Gastroesophageal sphincter (tissue), 4 donors: Measurements from ENCODE around the gene LST1. TPM values are rescaled to one million over a fixed set of nuclear protein-coding genes. Genes with fewer than 3 reads are reported as not detected.
"Not testable (repeated sequence)": the region's sequence is repeated elsewhere in the genome, so short reads cannot be mapped to it uniquely, and the experiment has no call there.

Experiments
- ATAC-seq: fragments of 150-250 bp; one replicate; pipeline ENCODE4 v1.9.1; 2016; ENCODE audit warnings: mild to moderate bottlenecking, moderate library complexity
- H3K27ac ChIP-seq, 4 donors: fragments of 200-600 bp; sonication (generic) in 3 of 4; 1 replicate in 3 of 4; 2 replicates in 1 of 4; pipeline ENCODE4 v1.5.1; 2016 to 2019
- H3K27me3 ChIP-seq: fragments of 200-600 bp; sonication (generic); one replicate; pipeline ENCODE4 v1.5.1; 2019
- H3K36me3 ChIP-seq, 2 donors: fragments of 200-600 bp; sonication (generic); one replicate each; pipeline ENCODE4 v1.5.1; 2019; ENCODE audit warnings: control low read depth in 1 of 2
- H3K4me1 ChIP-seq, 3 donors: fragments of 200-600 bp; sonication (generic); 1 replicate in 2 of 3; 2 replicates in 1 of 3; pipeline ENCODE4 v1.5.1; 2016 to 2019; ENCODE audit warnings: control low read depth in 2 of 3
- H3K4me3 ChIP-seq, 2 donors: fragments of 200-600 bp; sonication (generic); one replicate each; pipeline ENCODE4 v1.5.1; 2019; ENCODE audit warnings: mild to moderate bottlenecking in 1 of 2, moderate library complexity in 1 of 2
- H3K9me3 ChIP-seq, 3 donors: fragments of 200-600 bp; sonication (generic); one replicate each; pipeline ENCODE4 v1.5.1; 2017 to 2019; ENCODE audit warnings: control low read depth in 2 of 3
- EP300 ChIP-seq: sonication (generic); formaldehyde crosslinking; IDR thresholded peaks from one replicate; pipeline ENCODE4 v1.6.1; 2017; ENCODE audit warnings: antibody characterized with exemption, mild to moderate bottlenecking
- POLR2A ChIP-seq, 2 donors: fragments of 450-650 bp; IDR thresholded peaks; one replicate each; pipeline ENCODE4 v1.6.1; 2017; ENCODE audit warnings: antibody characterized with exemption in 2 of 2, mild to moderate bottlenecking in 2 of 2, moderate library complexity in 1 of 2
- POLR2AphosphoS5 ChIP-seq: sonication (generic); formaldehyde crosslinking; IDR thresholded peaks from one replicate; pipeline ENCODE4 v1.6.1; 2017; ENCODE audit warnings: antibody characterized with exemption
- WGBS, 2 donors: methylation state at CpG; one replicate each; pipeline ENCODE4 v1.1.5; 2018; ENCODE audit warnings: low coverage in 1 of 2; 5-methylcytosine and 5-hydroxymethylcytosine counted together
- total RNA-seq, 4 donors: library from RNA; depleted of rRNA; stranded (reverse); fragments of >200 nt; gene quantifications; one replicate each; pipeline ENCODE4 v1.1.0, GENCODE V29; 2016
- TF ChIP-seq, protein P1 (sequence below), 4 experiments: fragments of 200-600 bp in 2 of 4; fragments of 450-650 bp in 2 of 4; sonication (generic) in 1 of 4; IDR thresholded peaks; one replicate each; pipeline ENCODE4 v1.5.1; 2017 to 2019; ENCODE audit warnings: antibody characterized with exemption in 4 of 4, mild to moderate bottlenecking in 2 of 4, moderate library complexity in 2 of 4

LST1 gene
- total RNA-seq, 4 donors from 2014 or later = 1.4 to 7.7 (median 6.9) TPM

GRCh38 chr6:31551371-31551770 is 34.7 kb upstream of the LST1 start:
- 52 to 67% methylated on average over 1 to 5 of the region's 5 CpGs for WGBS, 2 donors
- H3K4me1 ChIP-seq = peaks cover 4 to 38% (median 8%) of the 10 kb centered on the region in 3 donors
- TF ChIP-seq, protein P1, sequence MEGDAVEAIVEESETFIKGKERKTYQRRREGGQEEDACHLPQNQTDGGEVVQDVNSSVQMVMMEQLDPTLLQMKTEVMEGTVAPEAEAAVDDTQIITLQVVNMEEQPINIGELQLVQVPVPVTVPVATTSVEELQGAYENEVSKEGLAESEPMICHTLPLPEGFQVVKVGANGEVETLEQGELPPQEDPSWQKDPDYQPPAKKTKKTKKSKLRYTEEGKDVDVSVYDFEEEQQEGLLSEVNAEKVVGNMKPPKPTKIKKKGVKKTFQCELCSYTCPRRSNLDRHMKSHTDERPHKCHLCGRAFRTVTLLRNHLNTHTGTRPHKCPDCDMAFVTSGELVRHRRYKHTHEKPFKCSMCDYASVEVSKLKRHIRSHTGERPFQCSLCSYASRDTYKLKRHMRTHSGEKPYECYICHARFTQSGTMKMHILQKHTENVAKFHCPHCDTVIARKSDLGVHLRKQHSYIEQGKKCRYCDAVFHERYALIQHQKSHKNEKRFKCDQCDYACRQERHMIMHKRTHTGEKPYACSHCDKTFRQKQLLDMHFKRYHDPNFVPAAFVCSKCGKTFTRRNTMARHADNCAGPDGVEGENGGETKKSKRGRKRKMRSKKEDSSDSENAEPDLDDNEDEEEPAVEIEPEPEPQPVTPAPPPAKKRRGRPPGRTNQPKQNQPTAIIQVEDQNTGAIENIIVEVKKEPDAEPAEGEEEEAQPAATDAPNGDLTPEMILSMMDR (IDR thresholded peaks at IDR 0.05) = peak in 1 of 4 experiments; percentile 32
- H3K36me3 ChIP-seq = peaks cover 0 to 63% of the 10 kb centered on the region in 2 donors
- H3K27ac ChIP-seq, ATAC-seq, H3K9me3 ChIP-seq, H3K4me3 ChIP-seq, H3K27me3 ChIP-seq: not testable (repeated sequence)

- no peak for ATAC-seq
- Histone ChIP-seq H3K36me3 (peaks cover 0 to 87% of the 10 kb centered on the region in 2 donors), H3K9me3 (no peaks in the 10 kb centered on the region), H3K4me1 (peaks cover 0 to 42% (median 0%) of the 10 kb centered on the region in 3 donors), H3K27me3 (no peaks in the 10 kb centered on the region), H3K4me3 (no peak overlapping the region), H3K27ac (no peak overlapping the region)
- TF ChIP-seq POLR2AphosphoS5 (no peak), EP300 (no peak), POLR2A (IDR thresholded peaks at IDR 0.05) (no peak)
- TF ChIP-seq, protein P1 (IDR thresholded peaks at IDR 0.05) = no peak
- WGBS, 2 donors = 50% methylated on average over 1 of the region's 3 CpGs; no CpG with 5 or more reads in 1 of the 2 donors
These were observed 29.8 kb upstream of the LST1 start for GRCh38 chr6:31556307-31556706.

GRCh38 chr6:31557443-31558317 is 28.4 kb upstream of the LST1 start:
- peaks cover 0 to 39% (median 0%) of the 10 kb centered on the region in 3 donors for H3K4me1 ChIP-seq
- peaks cover 0 to 77% of the 10 kb centered on the region in 2 donors for H3K36me3 ChIP-seq
- no peaks in the 10 kb centered on the region for H3K9me3 ChIP-seq
- 39 to 100% methylated on average over 3 of the region's 24 CpGs for WGBS, 2 donors
- no peaks in the 10 kb centered on the region for H3K27me3 ChIP-seq
- no peak for ATAC-seq
- peak overlapping the region in 1 of 4 donors; percentile 56 for H3K27ac ChIP-seq
- TF ChIP-seq POLR2AphosphoS5 = no peak
- TF ChIP-seq EP300 = no peak
- TF ChIP-seq, protein P1 (IDR thresholded peaks at IDR 0.05) = no peak
- no peak for TF ChIP-seq POLR2A (IDR thresholded peaks at IDR 0.05)
- no peak overlapping the region for H3K4me3 ChIP-seq

GRCh38 chr6:31558318-31558625 is 27.8 kb upstream of the LST1 start:
- H3K9me3 ChIP-seq = no peaks in the 10 kb centered on the region
- no peak for ATAC-seq
- no peak for TF ChIP-seq POLR2AphosphoS5
- TF ChIP-seq, protein P1 (IDR thresholded peaks at IDR 0.05) = no peak
- no peak for TF ChIP-seq EP300
- no peak for TF ChIP-seq POLR2A (IDR thresholded peaks at IDR 0.05)
- no CpG with 5 or more reads among the region's 8 CpGs for WGBS, 2 donors
- H3K27ac ChIP-seq = peak overlapping the region in 1 of 4 donors; percentile 56
- H3K27me3 ChIP-seq = no peaks in the 10 kb centered on the region
- H3K4me1 ChIP-seq = peaks cover 0 to 39% (median 0%) of the 10 kb centered on the region in 3 donors
- H3K4me3 ChIP-seq = no peak overlapping the region
- peaks cover 0 to 72% of the 10 kb centered on the region in 2 donors for H3K36me3 ChIP-seq
